NCI-H526 treated with DMSO at 0.1 percent for 48 hours (cell line): Measurements from ENCODE around the gene H2AZ1.
"Not testable (repeated sequence)": the region's sequence is repeated elsewhere in the genome, so short reads cannot be mapped to it uniquely, and the experiment has no call there.

Experiments used
- DNase-seq: peaks from one replicate; lab custom pipeline; 2025; lab: John Stamatoyannopoulos, UW

The H2AZ1 gene

GRCh38 chr4:99949999-99950912, at the start of gene H2AZ1:
Gene H2AZ1 (minus strand): TSS chr4:99950275. CDS start chr4:99950170, 105 bp downstream.
- DNase-seq, result peak; percentile 89

DNA sequence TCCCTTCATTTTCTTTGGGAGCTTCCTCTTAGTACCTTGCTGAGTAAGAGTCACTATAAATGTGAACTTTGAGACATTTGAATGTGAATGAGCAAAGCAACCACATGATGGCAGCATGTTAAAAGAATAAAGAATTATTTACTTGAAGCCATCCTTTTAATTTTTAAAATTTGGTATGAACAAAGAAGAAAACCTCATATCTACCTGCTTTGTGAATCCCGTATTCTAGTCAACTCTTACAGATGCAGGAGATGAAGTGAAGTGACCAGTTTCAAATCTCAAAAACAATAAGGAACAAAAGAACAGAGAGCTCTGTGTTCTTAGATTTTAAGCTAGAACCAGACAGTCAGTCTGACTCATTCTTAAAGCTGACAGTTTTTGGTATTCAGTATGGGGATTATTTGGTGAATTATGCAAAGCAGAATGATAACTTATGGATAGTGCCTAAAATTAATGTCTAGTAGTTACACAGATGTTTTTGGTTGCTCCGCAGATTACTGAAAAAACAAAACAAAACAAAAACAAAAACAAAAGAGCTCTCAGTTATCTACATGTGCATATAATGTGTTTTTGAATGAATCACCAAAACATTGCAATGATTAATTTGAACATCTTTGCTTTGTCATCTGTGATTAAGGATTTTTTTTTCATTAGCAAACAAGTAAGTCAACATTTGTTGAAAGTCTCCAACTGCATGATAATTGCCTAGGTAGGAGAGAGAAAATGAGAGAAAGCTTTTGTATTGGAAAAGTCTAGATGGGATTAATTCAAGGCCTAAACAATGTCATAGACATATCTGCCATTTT, 48.2 kb upstream of the H2AZ1 start:
- DNase-seq, result no peak

DNA sequence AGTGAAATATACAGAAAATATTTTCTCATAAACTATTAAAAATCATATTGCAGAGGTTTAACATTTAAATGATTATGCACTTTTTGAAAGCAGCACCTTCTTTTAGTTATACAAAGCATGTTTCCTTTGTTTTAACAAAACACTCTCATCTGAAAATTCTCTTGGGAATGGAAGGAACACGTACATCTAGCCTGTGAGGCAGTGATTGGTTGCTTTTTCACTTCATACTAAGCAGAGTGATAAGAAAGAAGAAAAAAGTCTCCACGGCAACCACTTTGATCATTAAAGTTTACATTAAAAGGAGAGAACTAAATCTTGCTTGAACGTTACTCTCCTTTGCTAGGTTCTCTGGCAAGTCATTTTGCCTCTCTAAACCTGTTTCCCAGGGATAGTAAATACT, 41.7 kb upstream of the H2AZ1 start:
- DNase-seq, result no peak

GRCh38 chr4:99987681-99988080, 37.6 kb upstream of the H2AZ1 start:
- DNase-seq, result no peak

DNA sequence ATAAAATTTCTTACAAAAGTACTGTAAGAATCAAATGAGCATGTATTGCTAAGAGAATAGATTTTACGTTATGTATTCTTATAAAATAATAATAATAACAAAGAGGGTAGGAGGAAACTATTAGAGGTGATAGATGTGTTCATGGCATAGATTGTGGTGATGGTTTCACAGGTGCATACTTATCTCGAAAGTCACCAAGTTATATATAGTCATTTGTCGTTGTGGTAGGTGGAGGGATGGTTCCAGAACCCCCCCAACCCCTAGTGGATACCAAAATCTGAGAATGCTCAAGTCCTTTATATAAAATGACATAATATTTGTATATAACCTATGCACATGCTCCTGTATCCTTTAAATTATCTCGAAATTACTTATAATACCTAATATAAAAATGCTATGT, 36.7 kb upstream of the H2AZ1 start:
- DNase-seq, result no peak

- DNase-seq, result no peak
These were observed 33.3 kb upstream of the H2AZ1 start for GRCh38 chr4:99983289-99983943.

DNA sequence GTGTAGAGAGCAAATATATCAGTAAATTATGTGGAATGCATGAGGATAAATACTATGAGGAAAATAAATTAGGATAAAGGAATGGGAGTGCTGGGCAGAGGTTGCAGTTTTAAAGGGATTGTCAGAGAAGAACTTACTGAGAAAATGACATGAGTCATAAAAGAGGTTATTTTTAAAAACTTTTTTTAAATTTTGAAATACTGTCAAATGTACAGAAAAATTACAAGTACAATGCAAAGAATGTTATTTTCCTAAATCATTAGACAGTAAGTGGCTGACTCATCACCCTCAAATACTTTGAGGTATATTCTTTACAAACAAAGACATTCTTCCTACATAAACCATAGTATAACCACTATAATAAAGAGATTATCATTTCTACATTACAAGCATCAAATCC, 29.8 kb upstream of the H2AZ1 start:
- DNase-seq, result no peak

- no peak for DNase-seq
These were observed 21.5 kb upstream of the H2AZ1 start for GRCh38 chr4:99971453-99972111.

DNA sequence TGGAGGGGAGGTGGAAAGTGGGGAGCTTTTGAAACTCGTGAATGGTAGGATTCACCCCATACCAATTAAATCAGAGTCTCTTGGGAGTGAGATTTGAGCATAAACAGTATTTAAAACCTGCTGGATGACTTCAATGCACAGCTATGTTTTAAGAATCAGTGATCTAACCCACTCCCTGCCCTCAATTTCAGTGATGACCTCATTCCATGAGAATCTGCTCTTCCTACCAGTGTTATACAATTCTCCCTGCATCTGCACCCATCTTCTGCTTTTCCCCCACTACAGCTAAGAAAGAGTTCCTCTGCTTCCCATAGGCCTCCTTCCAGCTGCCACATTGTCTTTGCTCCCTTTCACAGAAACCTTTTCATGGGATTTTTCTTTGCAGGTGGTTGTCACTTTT, 18.3 kb upstream of the H2AZ1 start:
- DNase-seq, result no peak

DNA sequence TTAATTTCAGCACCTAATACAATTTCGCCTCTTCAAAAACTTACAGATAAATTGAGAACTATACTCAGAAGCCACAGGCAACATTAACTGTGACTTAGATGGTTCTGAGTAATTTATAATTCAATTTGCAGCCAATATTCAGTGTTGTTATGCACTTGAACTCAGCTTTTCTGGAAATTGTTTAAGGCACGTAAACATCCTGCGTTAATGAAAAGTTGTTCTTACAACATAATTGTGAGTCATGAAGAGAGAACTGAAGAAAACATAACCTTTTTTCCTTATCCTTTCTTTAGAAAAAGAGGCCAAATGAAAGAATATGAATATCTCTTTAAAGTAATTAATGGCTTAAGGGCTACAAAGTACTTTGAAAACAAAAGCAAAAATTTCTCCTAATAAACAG, 16.6 kb upstream of the H2AZ1 start:
- no peak for DNase-seq

GRCh38 chr4:99965674-99966350, 15.7 kb upstream of the H2AZ1 start:
- DNase-seq, result no peak

DNA sequence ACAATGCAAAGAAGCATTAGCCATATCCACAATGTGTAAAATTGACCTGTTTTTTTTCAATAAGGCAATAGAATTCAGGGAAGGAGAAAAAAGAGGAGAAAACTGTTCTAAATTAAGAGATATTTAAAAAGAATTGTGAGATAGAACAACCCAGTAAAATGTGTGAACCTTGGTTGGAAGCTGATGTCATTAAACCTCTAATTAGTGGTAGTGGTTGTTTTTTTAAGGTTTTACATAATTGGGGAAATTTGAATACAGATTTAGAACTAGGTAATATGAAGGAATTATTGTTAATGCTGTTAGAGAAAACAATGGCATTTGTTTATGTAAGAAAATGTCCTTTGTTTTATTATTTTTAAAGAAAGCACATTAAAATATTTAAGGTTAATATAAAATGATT, 15.1 kb upstream of the H2AZ1 start:
- no peak for DNase-seq

DNA sequence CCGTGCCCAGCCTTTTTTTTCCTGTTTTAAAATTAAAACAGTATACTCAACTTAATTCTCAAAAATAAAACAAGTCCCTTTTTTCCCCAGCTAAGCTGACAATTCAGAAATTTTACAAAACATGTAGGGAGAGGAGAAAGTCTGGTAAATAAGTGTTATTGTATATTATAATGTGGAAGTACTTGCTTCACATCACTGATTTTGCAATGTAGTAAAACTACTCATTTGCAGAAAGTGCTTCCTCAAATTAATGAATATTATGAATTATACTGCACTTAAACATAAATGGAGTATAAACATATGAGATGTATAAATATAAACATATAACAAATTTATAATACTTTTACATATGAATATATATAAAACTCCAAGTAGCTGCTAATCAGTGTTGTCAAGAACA, 11.6 kb upstream of the H2AZ1 start:
- no peak for DNase-seq

DNA sequence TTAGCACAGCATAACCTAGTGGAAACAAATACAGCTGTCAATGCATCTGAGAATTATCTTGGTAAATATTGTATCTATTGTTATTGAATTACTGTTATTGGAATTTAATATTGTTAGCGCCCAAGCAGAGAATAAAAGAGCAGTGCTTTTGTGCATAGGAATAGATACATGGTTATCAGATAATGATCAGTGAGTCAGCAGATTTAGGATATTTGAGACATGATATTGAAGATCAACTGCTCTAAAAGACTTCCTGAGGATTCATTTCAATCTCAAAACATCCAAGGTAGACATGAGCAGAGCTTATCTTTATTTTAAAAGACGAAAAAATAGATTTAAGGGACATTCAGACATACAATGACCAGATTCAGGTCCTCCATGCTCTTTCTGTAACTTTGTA, 10.6 kb upstream of the H2AZ1 start:
- DNase-seq, result no peak

DNA sequence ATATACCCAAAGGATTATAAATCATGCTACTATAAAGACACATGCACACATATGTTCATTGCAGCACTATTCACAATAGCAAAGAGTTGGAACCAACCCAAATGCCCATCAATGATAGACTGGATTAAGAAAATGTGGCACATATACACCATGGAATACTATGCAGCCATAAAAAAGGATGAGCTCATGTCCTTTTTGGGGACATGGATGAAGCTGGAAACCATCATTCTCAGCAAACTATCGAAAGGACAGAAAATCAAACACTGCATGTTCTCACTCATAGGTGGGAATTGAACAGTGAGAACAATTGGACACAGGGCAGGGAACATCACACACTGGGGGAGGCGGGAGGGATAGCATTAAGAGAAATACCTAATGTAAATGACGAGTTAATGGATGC, 8.1 kb upstream of the H2AZ1 start:
- not testable (repeated sequence) for DNase-seq

- no peak for DNase-seq
These were observed 809 bp upstream of the H2AZ1 start for GRCh38 chr4:99950913-99951254.

GRCh38 chr4:99949034-99949998, 759 bp downstream of the H2AZ1 start:
- peak; percentile 46 for DNase-seq

- no peak for DNase-seq
These were observed 2.5 kb downstream of the H2AZ1 start for GRCh38 chr4:99947608-99948007.

GRCh38 chr4:99947190-99947578, 2.9 kb downstream of the H2AZ1 start:
- DNase-seq, result no peak
